Suprapubic skin (tissue), 4 donors: ENCODE results near the gene PCDH15.

Experiments used
- POLR2A ChIP-seq, 2 donors: fragments of 450-650 bp; IDR thresholded peaks; one replicate each; pipeline ENCODE4 v1.6.1; 2017; ENCODE audit warnings: antibody characterized with exemption in 2 of 2, mild to moderate bottlenecking in 2 of 2, moderate library complexity in 2 of 2
- POLR2AphosphoS5 ChIP-seq, 3 donors: sonication (generic); formaldehyde crosslinking; IDR thresholded peaks; one replicate each; pipeline ENCODE4 v1.6.1; 2017; ENCODE audit warnings: antibody characterized with exemption in 3 of 3
- TF ChIP-seq, protein P1 (sequence below), 2 donors: fragments of 200-600 bp in 1 of 2; fragments of 450-650 bp in 1 of 2; sonication (generic) in 1 of 2; IDR thresholded peaks; one replicate each; pipeline ENCODE4 v1.5.1; 2016 to 2019; ENCODE audit warnings: antibody characterized with exemption in 2 of 2, mild to moderate bottlenecking in 1 of 2, moderate library complexity in 1 of 2

DNA sequence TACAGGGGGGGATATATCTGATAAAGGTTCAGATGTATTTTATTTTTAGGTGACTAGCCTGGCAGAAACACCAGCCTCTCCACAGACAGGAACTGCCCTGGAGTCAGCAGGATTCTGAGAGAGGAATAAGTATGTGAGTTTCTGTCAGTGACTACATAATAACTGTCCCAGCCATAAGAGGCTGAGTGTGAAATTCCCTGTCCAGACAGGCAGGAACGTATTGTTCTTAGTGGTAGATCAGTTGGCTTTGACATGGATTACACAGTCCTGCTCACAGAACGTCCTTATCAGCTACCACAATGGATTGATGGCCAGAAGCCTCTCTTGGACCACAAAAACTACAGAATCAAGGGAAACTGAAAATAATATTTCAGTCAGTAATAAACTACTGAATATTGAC is 709.8 kb downstream of the PCDH15 start:
- TF ChIP-seq POLR2AphosphoS5 (IDR thresholded peaks at IDR 0.05) (no peak), POLR2A (IDR thresholded peaks at IDR 0.05) (no peak)
- TF ChIP-seq, protein P1, sequence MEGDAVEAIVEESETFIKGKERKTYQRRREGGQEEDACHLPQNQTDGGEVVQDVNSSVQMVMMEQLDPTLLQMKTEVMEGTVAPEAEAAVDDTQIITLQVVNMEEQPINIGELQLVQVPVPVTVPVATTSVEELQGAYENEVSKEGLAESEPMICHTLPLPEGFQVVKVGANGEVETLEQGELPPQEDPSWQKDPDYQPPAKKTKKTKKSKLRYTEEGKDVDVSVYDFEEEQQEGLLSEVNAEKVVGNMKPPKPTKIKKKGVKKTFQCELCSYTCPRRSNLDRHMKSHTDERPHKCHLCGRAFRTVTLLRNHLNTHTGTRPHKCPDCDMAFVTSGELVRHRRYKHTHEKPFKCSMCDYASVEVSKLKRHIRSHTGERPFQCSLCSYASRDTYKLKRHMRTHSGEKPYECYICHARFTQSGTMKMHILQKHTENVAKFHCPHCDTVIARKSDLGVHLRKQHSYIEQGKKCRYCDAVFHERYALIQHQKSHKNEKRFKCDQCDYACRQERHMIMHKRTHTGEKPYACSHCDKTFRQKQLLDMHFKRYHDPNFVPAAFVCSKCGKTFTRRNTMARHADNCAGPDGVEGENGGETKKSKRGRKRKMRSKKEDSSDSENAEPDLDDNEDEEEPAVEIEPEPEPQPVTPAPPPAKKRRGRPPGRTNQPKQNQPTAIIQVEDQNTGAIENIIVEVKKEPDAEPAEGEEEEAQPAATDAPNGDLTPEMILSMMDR (IDR thresholded peaks at IDR 0.05) = no peak
